ENCODE data around the gene RAD51B. TPM values are rescaled to one million over a fixed set of nuclear protein-coding genes. Genes with fewer than 3 reads are reported as not detected.

The RAD51B gene
- total and polyA plus RNA-seq, 8 donors, result 1.8 to 30.7 (median 15.3) TPM

DNA sequence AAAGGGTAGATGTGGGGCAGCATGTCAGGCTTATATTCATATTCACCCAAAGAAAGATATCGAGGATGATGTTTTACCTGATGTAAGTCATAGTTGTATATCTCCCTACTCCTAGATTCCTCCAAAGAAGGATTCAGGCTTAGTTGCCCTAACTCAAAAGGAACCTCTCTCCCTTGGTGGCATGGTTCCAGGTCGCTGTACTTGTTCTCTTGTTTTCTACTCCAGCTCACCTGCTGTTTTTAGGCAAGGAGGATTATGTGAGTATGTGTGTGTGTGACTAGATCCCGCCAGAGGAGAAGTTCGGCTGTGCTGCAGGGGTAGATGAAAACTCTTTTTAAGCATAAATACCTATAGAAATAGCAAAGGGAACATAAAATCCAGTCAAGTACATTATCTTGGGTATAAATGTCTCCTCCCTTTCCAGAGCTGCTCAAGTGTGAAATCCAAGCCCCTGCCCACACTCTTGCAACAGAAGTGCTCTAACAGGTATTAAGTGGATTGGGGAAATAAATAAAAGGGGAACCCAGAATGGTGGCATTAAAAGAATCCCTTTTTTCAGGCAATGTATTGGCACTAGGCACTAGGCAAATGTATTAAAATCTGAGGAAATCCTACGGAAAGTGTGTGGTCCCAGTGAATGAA lies 597.6 kb downstream of the RAD51B start:
- peaks cover 0 to 59% (median 25%) of the 10 kb centered on the region in 4 donors for H3K4me1 ChIP-seq
- no peak overlapping the region for H3K4me3 ChIP-seq
- no peaks in the 10 kb centered on the region for H3K36me3 ChIP-seq
- H3K27me3 ChIP-seq, result no peaks in the 10 kb centered on the region
- no peaks in the 10 kb centered on the region for H3K9me3 ChIP-seq
- DNase-seq, result peak in 1 of 2 donors; percentile 33
- WGBS, 5 donors, result 84 to 90% (median 88%) methylated on average over 5 of the region's 5 CpGs
- no peak for TF ChIP-seq POLR2A (IDR thresholded peaks at IDR 0.05)
- TF ChIP-seq POLR2AphosphoS5 (IDR thresholded peaks at IDR 0.05), result no peak
- TF ChIP-seq EP300 (IDR thresholded peaks at IDR 0.05), result no peak
- TF ChIP-seq, protein P1, sequence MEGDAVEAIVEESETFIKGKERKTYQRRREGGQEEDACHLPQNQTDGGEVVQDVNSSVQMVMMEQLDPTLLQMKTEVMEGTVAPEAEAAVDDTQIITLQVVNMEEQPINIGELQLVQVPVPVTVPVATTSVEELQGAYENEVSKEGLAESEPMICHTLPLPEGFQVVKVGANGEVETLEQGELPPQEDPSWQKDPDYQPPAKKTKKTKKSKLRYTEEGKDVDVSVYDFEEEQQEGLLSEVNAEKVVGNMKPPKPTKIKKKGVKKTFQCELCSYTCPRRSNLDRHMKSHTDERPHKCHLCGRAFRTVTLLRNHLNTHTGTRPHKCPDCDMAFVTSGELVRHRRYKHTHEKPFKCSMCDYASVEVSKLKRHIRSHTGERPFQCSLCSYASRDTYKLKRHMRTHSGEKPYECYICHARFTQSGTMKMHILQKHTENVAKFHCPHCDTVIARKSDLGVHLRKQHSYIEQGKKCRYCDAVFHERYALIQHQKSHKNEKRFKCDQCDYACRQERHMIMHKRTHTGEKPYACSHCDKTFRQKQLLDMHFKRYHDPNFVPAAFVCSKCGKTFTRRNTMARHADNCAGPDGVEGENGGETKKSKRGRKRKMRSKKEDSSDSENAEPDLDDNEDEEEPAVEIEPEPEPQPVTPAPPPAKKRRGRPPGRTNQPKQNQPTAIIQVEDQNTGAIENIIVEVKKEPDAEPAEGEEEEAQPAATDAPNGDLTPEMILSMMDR (IDR thresholded peaks at IDR 0.05), result no peak
- H3K27ac ChIP-seq, result peak overlapping the region in 1 of 5 donors; percentile 10
- intact Hi-C loops (cut with DNase I; ENCODE audit: low total_unique reads), result no loop called here

DNA sequence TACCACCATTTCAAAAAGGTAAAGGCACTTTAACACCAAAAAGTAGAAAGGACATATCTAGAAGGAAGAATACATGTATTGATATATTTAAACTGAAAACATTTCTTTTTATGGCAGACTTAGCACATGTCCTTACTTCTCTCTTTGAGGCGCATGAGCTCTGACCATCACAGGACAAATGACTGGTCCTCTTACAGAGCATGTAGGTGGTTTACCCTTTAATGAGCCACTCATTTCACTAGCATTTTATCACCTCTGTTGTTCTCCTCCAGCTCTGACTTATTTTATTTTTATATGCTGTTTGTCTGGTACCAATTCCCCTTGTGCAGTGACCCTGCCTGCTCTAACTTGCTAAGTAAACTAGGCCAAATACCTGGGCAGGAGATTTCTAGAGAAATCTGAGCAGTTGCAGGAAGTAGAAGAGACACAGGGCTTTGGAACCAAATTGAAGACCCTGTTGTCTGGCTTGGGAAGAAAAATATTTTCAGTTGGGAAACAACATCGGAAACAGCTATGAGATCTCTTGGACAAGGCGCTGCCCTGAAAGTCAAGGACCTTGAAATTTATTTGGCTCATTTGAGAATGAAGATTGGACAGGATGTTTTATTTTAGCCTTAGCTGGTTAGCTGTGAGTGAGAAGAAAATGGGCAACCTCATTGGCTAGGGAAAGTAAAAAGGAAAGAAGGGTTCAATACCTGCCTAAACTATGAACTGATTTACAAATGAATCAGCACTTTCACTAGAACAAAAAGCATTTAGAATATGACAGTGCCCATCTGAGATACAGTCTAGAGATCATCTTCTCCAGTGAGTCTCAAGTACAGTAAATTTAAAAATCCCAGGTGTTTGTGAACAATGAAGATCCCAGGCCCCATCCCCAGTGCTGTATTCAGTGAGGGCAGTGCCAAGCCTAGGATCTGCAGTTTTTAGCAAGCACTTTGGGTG lies 598.9 kb downstream of the RAD51B start:
- WGBS, 5 donors, result 86 to 94% (median 91%) methylated on average over 3 of the region's 3 CpGs
- Histone ChIP-seq H3K4me3 (no peak overlapping the region), H3K4me1 (peaks cover 0 to 46% (median 25%) of the 10 kb centered on the region in 4 donors), H3K27ac (no peak overlapping the region), H3K9me3 (no peaks in the 10 kb centered on the region), H3K36me3 (no peaks in the 10 kb centered on the region), H3K27me3 (no peaks in the 10 kb centered on the region)
- intact Hi-C loops (cut with DNase I; ENCODE audit: low total_unique reads), result no loop called here
- DNase-seq, result no peak
- no peak for TF ChIP-seq POLR2A (IDR thresholded peaks at IDR 0.05)
- no peak for TF ChIP-seq EP300 (IDR thresholded peaks at IDR 0.05)
- no peak for TF ChIP-seq POLR2AphosphoS5 (IDR thresholded peaks at IDR 0.05)
- TF ChIP-seq, protein P1 (IDR thresholded peaks at IDR 0.05), result no peak

DNA sequence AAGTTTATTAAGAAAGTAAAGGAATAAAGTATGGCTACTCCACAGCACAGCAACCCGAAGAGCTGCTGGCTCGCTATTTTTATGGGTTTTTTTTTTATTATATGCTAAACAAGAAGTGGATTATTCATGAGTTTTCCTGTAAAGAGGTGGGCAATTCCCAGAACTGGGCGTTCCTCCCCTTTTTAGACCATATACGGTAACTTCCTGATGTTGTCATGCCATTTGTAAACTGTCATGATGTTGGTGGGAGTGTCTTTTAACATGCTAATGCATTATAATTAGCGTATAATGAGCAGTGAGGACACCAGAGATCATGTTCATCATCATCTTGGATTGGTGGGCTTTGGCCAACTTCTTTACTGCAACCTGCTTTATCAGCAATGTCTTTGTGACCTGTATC lies 600.8 kb downstream of the RAD51B start:
- intact Hi-C loops (cut with DNase I; ENCODE audit: low total_unique reads), result no loop called here
- no peaks in the 10 kb centered on the region for H3K9me3 ChIP-seq
- H3K4me3 ChIP-seq, result no peak overlapping the region
- H3K27ac ChIP-seq, result no peak overlapping the region
- peaks cover 0 to 29% (median 14%) of the 10 kb centered on the region in 4 donors for H3K4me1 ChIP-seq
- TF ChIP-seq, protein P1 (IDR thresholded peaks at IDR 0.05), result no peak
- TF ChIP-seq POLR2A (IDR thresholded peaks at IDR 0.05) (no peak), POLR2AphosphoS5 (IDR thresholded peaks at IDR 0.05) (no peak), EP300 (IDR thresholded peaks at IDR 0.05) (no peak)
- H3K36me3 ChIP-seq, result no peaks in the 10 kb centered on the region
- WGBS, 5 donors, result 71 to 86% (median 75%) methylated on average over 5 of the region's 5 CpGs
- DNase-seq, result no peak
- H3K27me3 ChIP-seq, result no peaks in the 10 kb centered on the region

DNA sequence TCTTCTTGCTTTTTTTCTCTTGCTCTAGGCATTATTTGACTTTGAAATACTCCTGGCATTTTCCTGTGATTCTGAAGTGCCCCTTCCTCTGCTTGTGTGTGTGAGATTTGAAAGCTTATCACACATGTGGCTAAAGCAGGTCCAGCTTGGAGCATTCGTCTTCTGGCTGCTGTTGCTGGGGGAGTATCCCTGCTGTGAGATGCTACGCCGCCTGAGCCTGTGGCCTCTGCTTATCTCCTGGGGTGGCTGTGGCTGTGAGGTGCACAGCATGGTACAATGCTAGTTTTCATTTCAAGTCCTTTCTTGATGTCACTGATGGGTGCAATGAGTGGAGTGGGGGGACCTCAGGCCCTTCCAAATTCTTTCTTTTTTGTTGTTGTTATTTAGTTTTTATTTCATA lies 601.5 kb downstream of the RAD51B start:
- Histone ChIP-seq H3K27me3 (no peaks in the 10 kb centered on the region), H3K9me3 (no peaks in the 10 kb centered on the region), H3K36me3 (no peaks in the 10 kb centered on the region), H3K4me1 (peaks cover 0 to 21% (median 10%) of the 10 kb centered on the region in 4 donors), H3K4me3 (no peak overlapping the region), H3K27ac (no peak overlapping the region)
- DNase-seq, result no peak
- intact Hi-C loops (cut with DNase I; ENCODE audit: low total_unique reads), result no loop called here
- TF ChIP-seq, protein P1 (IDR thresholded peaks at IDR 0.05), result no peak
- TF ChIP-seq POLR2AphosphoS5 (IDR thresholded peaks at IDR 0.05) (no peak), POLR2A (IDR thresholded peaks at IDR 0.05) (no peak)
- 55 to 93% (median 74%) methylated on average over 3 of the region's 3 CpGs for WGBS, 5 donors
